ENCODE measurements around the gene RPS19BP1.
"Not testable (repeated sequence)": the region's sequence is repeated elsewhere in the genome, so short reads cannot be mapped to it uniquely, and the experiment has no call there.

The RPS19BP1 gene

GRCh38 chr22:39510529-39511149 is 21.9 kb downstream of the RPS19BP1 start:
- no peak for DNase-seq

DNA sequence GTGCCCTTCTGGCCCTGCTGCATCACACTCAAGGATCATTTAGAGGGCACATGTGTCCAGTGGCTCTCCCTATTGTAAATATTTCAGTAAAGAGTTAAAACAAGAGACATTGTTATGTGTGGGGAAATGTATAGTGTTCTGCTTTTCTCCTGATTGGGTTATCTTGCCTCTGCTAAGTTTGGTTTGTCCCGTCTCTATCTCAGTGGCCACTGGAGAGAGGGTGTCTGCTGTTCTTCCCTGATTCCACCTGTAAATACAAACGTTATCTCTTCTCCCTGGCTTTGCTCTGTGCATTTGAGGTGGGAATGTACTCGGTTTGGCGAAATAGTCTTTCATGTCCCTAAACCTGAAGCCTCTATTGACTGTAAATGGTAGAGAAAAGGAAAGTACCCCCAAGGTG is 24.2 kb downstream of the RPS19BP1 start:
- no peak for DNase-seq

- DNase-seq = not testable (repeated sequence)
Measured at GRCh38 chr22:39507021-39507420, 25.5 kb downstream of the RPS19BP1 start.

GRCh38 chr22:39504071-39504470 is 28.5 kb downstream of the RPS19BP1 start:
- no peak for DNase-seq

GRCh38 chr22:39503630-39504029 is 28.9 kb downstream of the RPS19BP1 start:
- DNase-seq = no peak

DNA sequence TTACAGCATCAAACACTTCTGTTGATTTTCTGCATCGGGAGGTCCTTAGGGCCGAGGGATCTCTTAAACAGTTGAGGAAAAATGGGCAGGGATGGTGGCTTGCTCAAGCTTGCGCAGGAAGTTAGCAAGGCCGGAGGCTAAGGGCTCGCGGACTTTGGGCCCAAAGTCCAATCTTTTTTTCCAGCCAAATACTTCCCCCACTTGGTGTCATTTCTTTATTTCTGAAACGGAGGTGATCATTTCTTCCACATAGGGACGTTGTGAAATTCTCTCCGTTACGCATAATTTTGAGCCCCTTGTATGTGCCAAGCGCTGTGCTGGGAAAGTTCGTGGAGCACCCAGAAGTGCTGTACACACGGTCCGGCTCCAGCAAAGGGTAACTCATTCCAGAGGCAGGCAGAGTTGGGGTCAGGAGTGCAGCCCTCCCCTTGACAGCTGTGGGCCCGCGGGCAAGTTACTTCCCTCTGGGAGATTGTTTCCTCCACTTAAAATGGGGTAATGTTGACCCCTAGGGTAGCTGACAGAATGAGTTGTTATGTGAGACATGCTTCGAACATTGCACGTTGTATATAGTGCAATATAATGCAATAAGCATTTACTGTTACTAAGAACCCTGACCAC is 29.6 kb downstream of the RPS19BP1 start:
- no peak for DNase-seq

DNA sequence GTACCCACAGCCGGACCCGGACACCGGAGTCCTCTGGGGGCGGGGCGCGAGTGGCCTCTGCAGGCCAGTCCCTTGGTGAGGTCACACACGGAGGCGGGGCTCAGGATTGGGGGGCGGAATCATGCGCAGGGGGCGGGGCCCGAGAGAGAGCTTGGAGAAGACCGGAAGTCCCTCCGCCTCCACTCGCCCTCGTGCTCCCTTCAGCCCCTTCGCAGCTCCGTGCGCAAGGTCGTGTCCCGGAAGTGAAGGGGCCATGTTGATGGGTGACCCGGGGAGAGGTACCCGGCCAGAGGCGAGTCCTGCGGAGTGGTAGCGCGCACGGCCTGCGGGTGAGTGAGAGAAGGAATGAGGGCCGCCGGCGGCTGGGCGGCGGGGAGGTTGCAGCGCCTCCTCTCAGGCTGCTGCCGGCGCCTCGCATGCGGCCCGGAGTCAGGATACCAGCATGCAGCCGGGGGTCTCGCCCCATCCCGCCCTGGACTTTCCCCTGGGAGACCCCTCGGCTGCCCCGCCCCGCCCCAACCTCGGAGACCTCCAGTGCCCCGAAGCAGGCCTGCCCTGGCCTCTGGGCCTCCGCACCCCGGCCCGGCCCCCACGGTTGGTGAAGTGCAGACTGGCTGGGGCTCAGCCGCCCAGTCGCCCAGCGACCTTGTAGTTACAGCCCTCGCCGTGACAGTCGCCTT is 30.3 kb downstream of the RPS19BP1 start, which contains the start of gene MIEF1:
MIEF1 (plus strand) TSS at position 182 of the 680 bp plus-strand sequence. CDS start 9,005 bp downstream, outside the sequence.
- peak; percentile 88 for DNase-seq

DNA sequence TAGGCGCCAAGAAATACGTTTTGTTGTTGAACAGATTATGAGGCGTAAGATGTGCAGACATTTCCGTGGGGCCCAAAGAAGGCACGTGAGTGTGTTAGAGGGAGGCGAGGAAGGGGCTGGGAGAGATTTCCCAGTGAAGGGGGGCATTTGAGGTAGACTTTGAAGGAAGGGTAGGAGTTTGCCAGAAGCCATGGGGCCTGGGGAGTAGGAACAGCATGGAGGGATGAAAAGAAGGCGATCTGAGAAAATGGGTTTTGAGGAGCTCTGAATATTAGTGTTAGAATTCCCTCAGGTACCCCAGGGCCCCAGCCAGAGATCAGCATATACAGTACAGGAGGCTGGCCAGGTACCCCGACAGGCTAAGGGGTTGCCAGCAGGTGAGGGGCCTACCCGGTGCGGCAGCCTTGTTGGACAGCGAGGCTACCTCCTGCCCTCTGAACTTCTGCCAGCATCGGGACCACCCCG is 30.9 kb downstream of the RPS19BP1 start:
- no peak for DNase-seq

DNA sequence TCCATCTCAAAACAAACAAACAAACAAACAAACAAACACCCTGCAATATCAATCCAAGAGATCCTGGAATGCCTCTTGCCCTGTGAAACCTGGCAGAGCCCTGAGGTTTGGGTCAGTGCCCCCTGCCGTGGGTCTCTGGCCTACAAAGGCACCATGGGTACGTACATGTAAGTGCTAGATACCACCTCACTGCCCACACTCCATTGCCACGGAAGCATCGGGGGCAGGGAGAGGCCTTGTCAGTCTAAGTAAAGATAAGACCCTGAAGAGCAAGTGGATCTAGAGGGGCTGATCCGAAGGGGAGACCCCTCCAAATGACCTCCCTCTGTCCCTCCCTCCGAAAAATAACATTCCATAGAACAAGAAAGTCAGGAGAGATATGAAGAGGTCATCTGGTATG is 32.4 kb downstream of the RPS19BP1 start:
- no peak for DNase-seq

DNA sequence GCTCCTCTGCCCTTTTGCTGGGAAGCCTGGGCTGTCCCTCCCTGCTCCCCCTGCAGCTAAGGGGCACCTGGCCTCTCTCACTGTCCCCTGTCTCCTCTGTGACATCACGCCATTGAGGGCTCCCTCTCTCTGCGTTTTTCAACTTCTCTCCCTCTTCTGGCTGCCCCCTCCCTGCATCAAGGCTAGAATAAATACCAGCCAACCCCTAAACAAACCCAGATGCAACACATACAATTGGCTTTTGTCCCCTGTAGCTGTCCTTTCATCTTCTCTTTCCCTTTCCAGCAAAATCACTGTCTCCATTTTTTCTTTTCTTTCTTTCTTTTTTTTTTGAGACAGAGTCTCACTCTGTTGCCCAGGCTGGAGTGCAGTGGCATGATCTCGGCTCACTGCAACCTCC is 33.7 kb downstream of the RPS19BP1 start:
- DNase-seq = no peak

GRCh38 chr22:39498368-39498767 is 34.2 kb downstream of the RPS19BP1 start:
- no peak for DNase-seq

- no peak for DNase-seq
Measured at GRCh38 chr22:39497429-39497828, 35.1 kb downstream of the RPS19BP1 start.

DNA sequence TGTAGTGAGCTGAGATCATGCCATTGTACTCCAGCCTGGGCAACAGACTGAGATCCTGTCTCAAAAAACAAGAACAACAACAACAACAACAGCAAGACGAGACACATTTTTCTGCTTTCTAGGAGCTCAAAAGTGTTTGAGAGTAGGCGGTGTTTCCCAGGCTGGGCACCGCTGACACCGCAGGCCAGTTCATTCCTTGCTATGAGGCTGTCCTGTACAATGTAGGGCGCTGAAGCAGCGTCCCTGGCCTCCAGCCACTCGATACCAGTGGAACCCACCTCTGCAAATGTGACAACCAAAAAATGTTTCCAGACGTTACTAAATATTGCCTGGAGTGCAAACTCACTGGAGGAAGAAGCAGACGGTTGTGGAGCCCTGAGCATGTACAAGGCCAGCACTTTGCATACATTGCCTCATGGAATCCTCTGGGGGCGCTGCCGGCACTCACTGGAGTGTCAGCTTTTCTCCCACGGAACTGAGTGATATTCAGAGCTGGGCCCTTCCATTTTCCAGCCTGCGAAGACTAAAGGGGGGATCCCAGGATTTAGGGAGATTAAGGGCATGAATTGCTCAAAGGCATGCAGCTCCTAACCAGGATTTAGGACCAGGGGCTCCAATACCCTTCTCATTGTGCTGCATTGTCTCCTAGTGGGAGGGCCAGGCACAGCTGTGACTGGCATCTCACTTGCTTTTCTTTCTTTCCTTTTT is 36.3 kb downstream of the RPS19BP1 start:
- no peak for DNase-seq

GRCh38 chr22:39494471-39495120 is 38.0 kb downstream of the RPS19BP1 start:
- no peak for DNase-seq

- DNase-seq = no peak
Measured at GRCh38 chr22:39493759-39494158, 38.8 kb downstream of the RPS19BP1 start.

- no peak for DNase-seq
Measured at GRCh38 chr22:39492186-39492585, 40.4 kb downstream of the RPS19BP1 start.

- DNase-seq = no peak
Measured at GRCh38 chr22:39491696-39492095, 40.9 kb downstream of the RPS19BP1 start.

GRCh38 chr22:39490966-39491680 is 41.4 kb downstream of the RPS19BP1 start:
- no peak for DNase-seq

DNA sequence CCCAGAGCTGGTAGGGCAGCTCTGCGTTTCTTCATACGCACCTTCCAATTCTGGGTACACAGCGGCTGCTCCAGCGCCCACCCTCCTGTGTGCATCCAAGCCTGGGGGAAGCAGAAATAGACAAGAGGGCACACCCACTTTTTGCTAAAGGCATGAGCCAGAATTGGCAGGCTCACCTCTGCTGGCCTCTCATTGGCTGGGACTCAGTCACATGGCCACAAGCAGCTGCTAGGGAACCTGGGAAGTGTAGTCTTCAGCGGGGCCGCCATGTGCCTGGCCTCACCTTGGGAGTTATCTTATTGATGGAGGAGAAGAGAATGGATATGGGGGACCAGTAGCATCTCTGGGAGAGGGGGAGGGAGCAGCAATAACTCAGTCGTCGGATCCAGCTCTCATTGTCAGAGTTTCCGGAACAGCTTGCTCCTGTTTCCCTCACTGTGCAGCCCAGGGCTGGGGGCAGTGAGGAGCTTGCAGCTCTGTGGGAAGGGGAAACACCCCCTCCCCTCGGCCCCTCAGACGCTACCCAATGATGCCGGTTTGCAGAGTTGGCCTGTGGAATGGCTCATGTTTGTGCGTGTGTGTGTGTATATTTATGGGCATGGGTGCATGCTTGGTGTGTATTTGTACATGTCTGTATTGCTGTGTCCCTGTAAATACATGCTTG is 42.3 kb downstream of the RPS19BP1 start:
- DNase-seq = peak; percentile 54

GRCh38 chr22:39489094-39490068 is 43.2 kb downstream of the RPS19BP1 start:
- no peak for DNase-seq

All from activated gamma-delta T cell treated with Interleukin-2 at 50 U/mL for 16 hours (primary cell).